Uterine smooth muscle cell (primary cell): ENCODE measurements around the gene RRAGC. TPM values are rescaled to one million over a fixed set of nuclear protein-coding genes. Genes with fewer than 3 reads are reported as not detected.

ENCODE experiments used
- total RNA-seq: library from RNA; depleted of rRNA; stranded (reverse); fragments of >200 nt; gene quantifications from 2 replicates; pipeline ENCODE4 v1.2.3, GENCODE V29; 2014

The RRAGC gene, protein sequence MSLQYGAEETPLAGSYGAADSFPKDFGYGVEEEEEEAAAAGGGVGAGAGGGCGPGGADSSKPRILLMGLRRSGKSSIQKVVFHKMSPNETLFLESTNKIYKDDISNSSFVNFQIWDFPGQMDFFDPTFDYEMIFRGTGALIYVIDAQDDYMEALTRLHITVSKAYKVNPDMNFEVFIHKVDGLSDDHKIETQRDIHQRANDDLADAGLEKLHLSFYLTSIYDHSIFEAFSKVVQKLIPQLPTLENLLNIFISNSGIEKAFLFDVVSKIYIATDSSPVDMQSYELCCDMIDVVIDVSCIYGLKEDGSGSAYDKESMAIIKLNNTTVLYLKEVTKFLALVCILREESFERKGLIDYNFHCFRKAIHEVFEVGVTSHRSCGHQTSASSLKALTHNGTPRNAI
- 35.5 and 40.4 TPM in 2 replicates for total RNA-seq

DNA sequence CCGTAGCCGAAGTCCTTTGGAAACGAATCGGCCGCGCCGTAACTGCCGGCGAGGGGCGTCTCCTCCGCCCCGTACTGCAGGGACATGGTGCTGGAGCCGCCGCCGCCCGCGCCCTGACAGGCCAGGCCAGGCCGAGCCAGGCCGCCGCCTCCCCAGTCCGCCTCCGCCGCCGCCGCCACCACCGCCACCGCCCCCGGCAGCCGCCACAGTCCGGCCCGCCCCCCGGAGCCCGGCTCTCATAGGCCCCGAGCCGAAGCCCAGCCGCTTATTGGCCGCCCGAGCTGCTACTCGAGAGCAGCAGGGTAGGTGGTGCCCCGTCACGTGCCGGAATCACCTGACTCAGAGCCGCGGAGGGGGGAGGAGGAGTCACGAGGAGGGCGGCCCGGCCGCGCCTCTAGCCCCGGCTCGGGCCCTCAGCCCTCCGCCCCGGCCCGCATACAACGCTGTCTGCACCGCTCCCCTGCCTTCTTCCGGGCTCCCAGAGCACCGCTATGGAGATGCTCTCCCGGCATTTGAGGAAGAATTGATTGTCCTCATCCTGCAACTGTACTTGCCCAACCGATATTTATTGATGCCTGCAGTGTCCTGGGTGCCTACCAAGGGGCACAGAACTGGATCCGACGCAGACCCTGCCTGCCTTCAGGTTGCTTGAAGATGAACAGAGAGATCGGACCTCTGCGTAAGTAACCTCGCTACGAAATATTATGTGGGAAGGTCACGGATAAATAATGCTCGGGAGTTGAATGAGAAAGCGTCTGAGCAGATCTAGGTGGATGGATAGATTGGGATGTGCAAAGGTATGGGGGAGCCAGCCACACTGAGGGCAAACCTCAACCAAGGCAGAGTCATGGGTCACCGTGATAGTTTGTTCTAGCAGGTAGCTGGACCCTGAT lies at the start of gene RRAGC:
RRAGC (minus strand) TSS at position 212 of the 893 bp plus-strand sequence; CDS start at position 86, 126 bp downstream.

DNA sequence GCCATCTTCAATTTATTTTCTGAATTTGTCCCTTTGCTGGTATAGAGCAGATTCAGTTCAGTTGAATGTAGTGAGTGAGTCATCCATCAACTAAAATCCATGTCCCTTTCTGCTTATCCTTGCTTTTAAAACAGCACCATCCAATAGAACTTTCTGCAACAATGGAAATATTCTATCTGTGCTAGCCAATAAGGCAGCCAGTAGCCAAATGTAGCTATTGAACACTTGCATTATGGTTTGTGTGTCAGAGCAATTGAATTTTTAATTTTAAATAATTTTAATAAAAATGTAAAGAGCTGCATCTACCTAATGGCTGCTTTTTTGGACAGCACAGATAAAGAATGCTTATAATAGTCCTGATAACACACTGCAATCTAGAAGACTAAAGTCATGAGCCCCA lies 21.9 kb upstream of the RRAGC start, which contains the start of gene GJA9:
GJA9 (minus strand) TSS at position 101 of the 400 bp plus-strand sequence. CDS start 5,489 bp downstream, outside the sequence.

DNA sequence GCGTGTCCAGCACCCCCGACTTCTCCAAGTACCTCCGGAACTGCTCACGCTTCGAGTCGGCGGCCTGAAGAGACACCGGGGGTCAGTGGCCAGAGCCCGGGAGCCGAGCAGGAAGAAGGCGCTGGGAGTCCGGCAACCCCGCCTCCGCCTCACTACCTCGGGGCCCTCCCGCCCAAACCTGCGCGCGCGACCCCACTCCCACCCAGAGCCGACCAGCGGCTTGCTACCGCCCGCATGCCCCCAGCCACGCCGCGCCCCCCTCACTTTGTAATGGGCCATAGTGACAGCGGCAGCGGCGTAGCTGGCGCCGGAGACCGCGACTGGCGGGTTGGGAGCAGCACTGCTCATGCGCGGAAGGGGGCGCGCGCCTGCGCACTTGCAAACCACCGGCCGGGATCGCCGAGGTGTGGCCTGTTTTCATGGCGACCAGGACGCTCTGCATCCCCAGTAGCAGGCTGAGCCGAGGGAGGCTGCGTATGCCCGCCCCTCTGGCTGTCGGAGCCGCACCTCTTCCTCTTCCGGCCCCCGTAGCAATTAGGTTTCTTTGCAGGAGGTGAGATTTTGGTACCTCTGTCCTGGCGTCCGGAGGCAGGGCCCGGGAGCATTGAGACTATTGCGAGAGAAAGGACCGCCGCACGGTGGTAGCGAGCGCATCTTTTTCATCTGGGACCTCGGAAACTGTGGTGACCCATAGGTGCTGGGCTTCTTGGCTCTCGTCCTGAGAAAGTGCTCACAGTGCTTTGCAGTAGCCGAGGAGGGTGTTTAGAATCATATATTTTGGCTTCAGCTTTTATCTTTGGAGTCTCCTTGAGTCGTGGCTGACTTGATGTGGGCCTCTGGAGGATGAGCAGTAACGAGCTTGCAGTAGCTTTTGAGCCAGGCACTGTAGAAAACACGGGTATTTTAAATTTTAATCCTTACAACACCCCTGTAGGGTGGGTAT lies 13.7 kb upstream of the RRAGC start, which contains the start of gene MYCBP:
MYCBP (minus strand) TSS at position 322 of the 943 bp plus-strand sequence; CDS start at position 279, 43 bp downstream.

Other genes starting within 250 kb of the RRAGC start
- 6.4 and 12.4 TPM in 2 replicates for gene MYCBP, start 13.6 kb upstream of the RRAGC start, total RNA-seq
- gene GJA9, start 21.8 kb upstream of the RRAGC start, total RNA-seq: 0.11 and 0.12 TPM in 2 replicates
- gene RHBDL2, start 82.1 kb upstream of the RRAGC start, total RNA-seq: 0.25 and 0.77 TPM in 2 replicates
- gene AKIRIN1, start 131.5 kb upstream of the RRAGC start, total RNA-seq: 36.9 and 40.9 TPM in 2 replicates
- 508 and 624 TPM in 2 replicates for gene NDUFS5, start 166.6 kb upstream of the RRAGC start, total RNA-seq